Duodenal mucosa (tissue), 2 donors: Measurements from ENCODE around the gene ADAM30.

Source experiments
- H3K27ac ChIP-seq: one replicate; pipeline ENCODE4 v1.7.0; 2013; ENCODE audit warnings: low read depth, low read length
- H3K27me3 ChIP-seq, 2 donors: one replicate each; pipeline ENCODE4 v1.7.0; 2013; ENCODE audit warnings: low read length in 2 of 2, control low read depth in 1 of 2; ENCODE audit not compliant: insufficient read depth in 2 of 2, control insufficient read depth in 1 of 2
- H3K36me3 ChIP-seq, 2 donors: one replicate each; pipeline ENCODE4 v1.7.0; 2013; ENCODE audit warnings: low read length in 2 of 2, control low read depth in 1 of 2; ENCODE audit not compliant: insufficient read depth in 2 of 2, control insufficient read depth in 1 of 2
- H3K4me1 ChIP-seq, 2 donors: one replicate each; pipeline ENCODE4 v1.7.0; 2013; ENCODE audit warnings: low read length in 2 of 2, control low read depth in 1 of 2; ENCODE audit not compliant: insufficient read depth in 2 of 2, control insufficient read depth in 1 of 2
- H3K4me3 ChIP-seq, 2 donors: one replicate each; pipeline ENCODE4 v1.7.0; 2013; ENCODE audit warnings: low read length in 2 of 2, low read depth in 1 of 2
- H3K9ac ChIP-seq, 2 donors: one replicate each; pipeline ENCODE4 v1.7.0; 2013; ENCODE audit warnings: low read length in 2 of 2, low read depth in 1 of 2
- H3K9me3 ChIP-seq, 2 donors: one replicate each; pipeline ENCODE4 v1.7.0; 2013; ENCODE audit warnings: low read length in 2 of 2, control low read depth in 1 of 2; ENCODE audit not compliant: control insufficient read depth in 1 of 2

ADAM30 gene

GRCh38 chr1:119910618-119911017, 14.3 kb upstream of the ADAM30 start:
- no peak overlapping the region for H3K27ac ChIP-seq
- peaks cover 0 to 4% of the 10 kb centered on the region in 2 donors for H3K4me1 ChIP-seq
- no peaks in the 10 kb centered on the region for H3K9me3 ChIP-seq
- no peaks in the 10 kb centered on the region for H3K27me3 ChIP-seq
- H3K9ac ChIP-seq, result no peak overlapping the region
- H3K36me3 ChIP-seq, result peaks cover 13 to 14% of the 10 kb centered on the region in 2 donors
- H3K4me3 ChIP-seq, result no peak overlapping the region

DNA sequence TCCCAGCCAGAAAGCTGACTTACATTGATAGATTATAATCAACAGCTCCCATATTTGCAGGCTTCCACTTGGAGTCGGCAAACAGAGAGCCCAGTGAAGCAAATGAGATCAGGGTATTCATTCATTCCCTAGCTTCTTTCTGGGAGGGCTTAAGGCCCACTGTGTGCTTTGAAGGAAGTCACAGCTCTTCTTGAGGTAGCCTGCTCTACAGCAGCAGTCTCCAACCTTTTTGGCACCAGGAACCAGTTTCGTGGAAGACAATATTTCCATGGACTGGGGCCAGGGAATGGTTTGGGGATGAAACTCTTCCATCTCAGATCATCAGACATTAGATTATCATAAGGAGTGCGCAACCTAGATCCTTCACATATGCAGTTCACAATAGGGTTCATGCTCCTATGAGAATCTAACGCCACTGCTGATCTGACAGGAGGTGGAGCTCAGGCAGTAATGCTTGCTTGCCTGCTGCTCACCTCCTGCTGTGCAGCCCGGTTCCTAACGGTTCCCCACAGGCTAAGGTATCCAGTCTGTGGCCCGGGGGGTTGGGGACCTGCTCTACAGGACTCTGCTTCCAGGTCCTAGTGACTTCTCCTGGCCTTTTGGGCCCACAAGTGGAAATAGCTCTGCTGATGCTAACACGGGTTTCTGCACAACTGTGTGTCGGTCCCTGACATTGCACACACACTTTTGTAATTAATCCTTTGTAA, 13.7 kb upstream of the ADAM30 start:
- no peak overlapping the region for H3K27ac ChIP-seq
- no peak overlapping the region for H3K4me3 ChIP-seq
- no peak overlapping the region for H3K9ac ChIP-seq
- H3K27me3 ChIP-seq, result no peaks in the 10 kb centered on the region
- H3K36me3 ChIP-seq, result peaks cover 7 to 10% of the 10 kb centered on the region in 2 donors
- H3K4me1 ChIP-seq, result peaks cover 0 to 4% of the 10 kb centered on the region in 2 donors
- peaks cover 0 to 6% of the 10 kb centered on the region in 2 donors for H3K9me3 ChIP-seq

DNA sequence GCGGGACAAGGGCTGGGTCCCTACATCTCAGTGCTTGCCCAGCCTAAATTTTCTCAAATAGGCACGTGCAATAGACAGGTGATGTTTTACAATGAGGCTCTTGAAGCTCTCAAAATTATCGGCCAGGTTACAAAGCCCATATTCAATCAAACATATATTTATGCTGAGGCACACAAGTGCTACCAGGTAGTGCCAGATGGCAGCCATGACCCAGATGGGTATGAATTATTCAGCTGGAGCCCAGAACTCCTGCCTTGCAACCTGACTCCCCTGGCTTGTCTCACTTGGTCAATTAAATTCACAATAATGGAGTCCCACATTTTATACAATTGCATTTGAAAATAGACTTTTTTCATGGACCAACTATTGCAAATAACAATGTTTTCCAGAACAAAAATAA, 12.3 kb upstream of the ADAM30 start:
- H3K36me3 ChIP-seq, result peaks cover 0 to under 1% of the 10 kb centered on the region in 2 donors
- no peak overlapping the region for H3K9ac ChIP-seq
- H3K4me3 ChIP-seq, result no peak overlapping the region
- no peaks in the 10 kb centered on the region for H3K27me3 ChIP-seq
- no peak overlapping the region for H3K27ac ChIP-seq
- H3K9me3 ChIP-seq, result peaks cover 0 to 13% of the 10 kb centered on the region in 2 donors
- peaks cover 0 to 4% of the 10 kb centered on the region in 2 donors for H3K4me1 ChIP-seq

GRCh38 chr1:119906927-119907652, 10.8 kb upstream of the ADAM30 start:
- Histone ChIP-seq H3K27ac (no peak overlapping the region), H3K36me3 (no peaks in the 10 kb centered on the region), H3K4me1 (peaks cover 0 to 4% of the 10 kb centered on the region in 2 donors), H3K9ac (no peak overlapping the region), H3K9me3 (peaks cover 0 to 13% of the 10 kb centered on the region in 2 donors), H3K4me3 (no peak overlapping the region), H3K27me3 (no peaks in the 10 kb centered on the region)

GRCh38 chr1:119903443-119903835, 7.1 kb upstream of the ADAM30 start:
- Histone ChIP-seq H3K27me3 (no peaks in the 10 kb centered on the region), H3K27ac (no peak overlapping the region), H3K4me3 (no peak overlapping the region), H3K4me1 (peaks cover 0 to 4% of the 10 kb centered on the region in 2 donors), H3K36me3 (no peaks in the 10 kb centered on the region), H3K9me3 (peaks cover 0 to 13% of the 10 kb centered on the region in 2 donors), H3K9ac (no peak overlapping the region)

DNA sequence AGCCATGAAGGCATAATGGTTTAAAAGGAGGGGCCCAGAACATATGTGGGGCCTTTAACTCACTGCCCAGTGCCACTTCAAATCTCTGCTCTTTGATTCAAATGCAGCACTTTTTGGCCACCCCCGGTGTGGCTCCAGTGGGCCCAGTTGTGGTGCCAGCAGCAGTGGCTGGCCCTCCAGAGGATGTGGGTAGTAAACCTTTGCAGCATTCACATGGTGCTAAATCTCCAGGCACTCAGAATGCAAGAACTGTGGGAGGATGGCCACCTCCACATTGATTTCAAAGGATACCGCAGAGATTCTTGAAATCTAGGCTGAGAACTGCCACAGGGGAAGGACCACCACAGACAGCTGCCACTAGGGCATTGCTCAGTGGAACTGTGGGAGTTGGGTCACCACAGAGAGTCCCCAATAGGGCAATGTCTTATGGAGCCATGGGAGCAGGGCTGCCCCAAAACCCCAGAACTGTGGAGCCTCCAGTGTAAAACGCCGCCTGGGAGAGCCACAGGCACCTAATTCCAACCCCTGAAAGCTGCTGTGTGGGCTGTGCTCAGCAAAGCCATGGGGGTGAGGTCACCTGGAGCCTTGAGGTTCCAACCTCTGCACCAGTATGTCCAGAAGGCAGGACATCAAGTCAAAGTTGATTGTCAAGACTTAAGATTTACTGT, 6.6 kb upstream of the ADAM30 start:
- no peak overlapping the region for H3K4me3 ChIP-seq
- peaks cover 0 to 4% of the 10 kb centered on the region in 2 donors for H3K27me3 ChIP-seq
- peaks cover 0 to 13% of the 10 kb centered on the region in 2 donors for H3K9me3 ChIP-seq
- H3K36me3 ChIP-seq, result no peaks in the 10 kb centered on the region
- H3K27ac ChIP-seq, result no peak overlapping the region
- H3K4me1 ChIP-seq, result peaks cover 0 to 4% of the 10 kb centered on the region in 2 donors
- no peak overlapping the region for H3K9ac ChIP-seq

GRCh38 chr1:119898981-119899720, 2.8 kb upstream of the ADAM30 start:
- Histone ChIP-seq H3K27me3 (peaks cover 4 to 6% of the 10 kb centered on the region in 2 donors), H3K9me3 (no peaks in the 10 kb centered on the region), H3K4me3 (no peak overlapping the region), H3K4me1 (no peaks in the 10 kb centered on the region), H3K9ac (no peak overlapping the region), H3K36me3 (no peaks in the 10 kb centered on the region), H3K27ac (no peak overlapping the region)

DNA sequence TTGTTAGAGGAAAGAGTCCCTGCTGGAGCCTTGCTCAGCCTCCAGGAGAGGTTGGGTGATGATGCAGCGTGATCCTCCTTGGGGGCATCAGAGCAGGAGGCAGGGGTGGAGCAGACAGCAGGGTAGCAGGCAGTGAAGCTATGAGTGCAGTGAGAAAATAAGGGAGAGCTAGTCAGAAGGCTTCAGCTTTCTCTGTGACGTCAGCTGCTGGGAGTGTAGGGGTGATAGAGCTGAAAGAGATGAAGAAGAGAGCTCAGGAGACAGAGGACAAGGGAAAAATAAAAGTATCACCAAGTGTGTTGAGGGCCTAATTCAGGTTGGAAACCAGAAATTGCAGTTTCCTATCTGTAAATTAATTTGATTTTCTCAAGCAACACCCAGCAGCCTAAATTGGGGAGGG, 2.2 kb upstream of the ADAM30 start:
- H3K9me3 ChIP-seq, result no peaks in the 10 kb centered on the region
- H3K36me3 ChIP-seq, result no peaks in the 10 kb centered on the region
- H3K4me3 ChIP-seq, result no peak overlapping the region
- H3K4me1 ChIP-seq, result no peaks in the 10 kb centered on the region
- peaks cover 4 to 6% of the 10 kb centered on the region in 2 donors for H3K27me3 ChIP-seq
- H3K9ac ChIP-seq, result no peak overlapping the region
- no peak overlapping the region for H3K27ac ChIP-seq

DNA sequence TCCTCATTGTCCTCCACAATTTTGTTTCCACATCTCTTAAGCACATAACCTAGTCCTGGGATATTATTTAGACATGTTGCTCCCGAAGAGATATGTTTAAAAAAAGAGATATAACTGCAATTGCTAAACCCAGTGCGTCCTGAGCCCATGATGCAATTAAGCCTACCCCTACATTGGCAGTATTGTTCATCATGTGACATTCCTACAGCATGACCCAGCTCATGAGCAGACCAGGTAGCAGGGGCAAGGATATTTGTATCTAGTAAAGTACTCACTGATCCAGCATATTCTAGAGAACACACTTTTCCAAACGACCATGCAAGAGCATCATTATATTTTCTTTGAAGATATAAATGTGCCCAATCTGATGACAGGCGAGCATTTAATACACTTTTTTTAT, 1.2 kb downstream of the ADAM30 start:
- no peak overlapping the region for H3K27ac ChIP-seq
- H3K9ac ChIP-seq, result no peak overlapping the region
- no peaks in the 10 kb centered on the region for H3K36me3 ChIP-seq
- no peaks in the 10 kb centered on the region for H3K9me3 ChIP-seq
- H3K4me3 ChIP-seq, result no peak overlapping the region
- peaks cover 4 to 6% of the 10 kb centered on the region in 2 donors for H3K27me3 ChIP-seq
- H3K4me1 ChIP-seq, result no peaks in the 10 kb centered on the region
